ENCODE measurements around the gene NECAB3. TPM values are rescaled to one million over a fixed set of nuclear protein-coding genes. Genes with fewer than 3 reads are reported as not detected.
A peak's percentile ranks its signal among the peaks of the same experiment; 100 is the strongest.

NECAB3 gene
- total and polyA plus RNA-seq, 2 of the 13 experiments (the other 11 are each of a cell fraction or from before 2014, with no cell fraction given): 61.5 to 65.5 TPM

DNA sequence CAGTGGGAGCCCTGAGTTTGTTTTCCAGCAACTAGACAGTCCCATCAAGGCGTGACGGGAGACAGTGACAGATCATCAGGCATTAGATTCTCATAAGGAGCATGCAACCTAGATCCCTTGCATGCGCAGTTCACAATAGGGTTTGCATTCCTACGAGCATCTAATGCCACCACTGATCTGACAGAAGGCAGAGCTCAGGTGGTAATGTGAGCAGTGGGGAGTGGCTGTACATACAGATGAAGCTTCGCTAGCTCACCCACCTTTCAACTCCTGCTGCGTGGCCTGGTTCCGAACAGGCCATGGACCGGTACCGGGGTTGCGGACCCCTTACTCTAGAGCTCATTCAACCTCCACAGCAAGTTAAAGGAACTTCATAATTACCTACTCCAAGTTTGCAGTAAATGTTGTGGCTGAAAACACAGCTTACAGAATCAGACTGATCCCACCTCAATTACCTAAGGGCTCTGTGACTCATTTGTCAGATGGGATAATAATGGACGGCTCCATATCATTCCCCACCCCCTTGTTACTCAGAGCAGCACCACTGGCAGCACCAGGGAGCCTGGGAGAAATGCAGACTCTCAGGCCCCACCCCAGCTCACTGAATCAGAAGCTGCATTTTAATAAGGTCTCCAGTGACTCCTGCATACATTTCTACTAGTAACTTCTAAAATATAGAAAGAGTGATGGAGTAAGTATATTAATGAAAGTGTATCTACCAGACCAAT, 30.1 kb upstream of the NECAB3 start:
- CTCF ChIA-PET (ENCODE audit: low intra/inter-chr PET ratio, low total read pairs): no interaction called here
- H3K27ac ChIP-seq (ENCODE audit: extremely low read length, insufficient read depth, low read length): no peak overlapping the region
- DNase-seq (ENCODE audit: low spot score) (no peak), ATAC-seq (no peak), FAIRE-seq (no peak)
- in situ Hi-C loops (cut with HindIII; ENCODE audit: extremely low pct_ligation_motif_present, low pct_unique_long_range_greater_than_20kb) (no loop called here), intact Hi-C loops (cut with micrococcal nuclease; ENCODE audit: unreplicated experiment) (no loop called here)
- H2AFZ ChIP-seq (ENCODE audit: low read length): no peak overlapping the region
- 80% methylated on average over 11 of the region's 11 CpGs for WGBS (ENCODE audit: low lambda C conversion rate)
- POLR2A ChIA-PET: interaction anchor here (0.7 to 1.5 kb wide), 2 partner anchors 11 to 110 kb away, joined by 3 to 6 read pairs; no protein-coding TSS in a partner anchor
- no peaks in the 10 kb centered on the region for H3K79me2 ChIP-seq (ENCODE audit: insufficient read depth, low read length)
- H3K4me3 ChIP-seq (replicated peaks in 1 of 3; ENCODE audit: insufficient read depth in 1 of 3, low read depth in 2 of 3, low read length in 3 of 3): no peak overlapping the region
- H4K20me1 ChIP-seq (ENCODE audit: insufficient read depth, low read length): no peaks in the 10 kb centered on the region
- H3K4me1 ChIP-seq (ENCODE audit: insufficient read depth, low read length): peaks cover 53% of the 10 kb centered on the region
- H3K9me3 ChIP-seq (ENCODE audit: low read length): no peaks in the 10 kb centered on the region
- no TSS peak for BruUV-seq (replicated peaks)
- no peak overlapping the region for H3K9ac ChIP-seq (ENCODE audit: insufficient read depth, low read depth, low read length)
- TF ChIP-seq HNRNPLL (IDR thresholded peaks at IDR 0.05; ENCODE audit: low read depth, low read length, poor library complexity, severe bottlenecking) (no peak), XRCC5 (optimal IDR thresholded peaks at IDR 0.05; ENCODE audit: low read length) (peak; percentile 36)
- TF ChIP-seq, protein P1, sequence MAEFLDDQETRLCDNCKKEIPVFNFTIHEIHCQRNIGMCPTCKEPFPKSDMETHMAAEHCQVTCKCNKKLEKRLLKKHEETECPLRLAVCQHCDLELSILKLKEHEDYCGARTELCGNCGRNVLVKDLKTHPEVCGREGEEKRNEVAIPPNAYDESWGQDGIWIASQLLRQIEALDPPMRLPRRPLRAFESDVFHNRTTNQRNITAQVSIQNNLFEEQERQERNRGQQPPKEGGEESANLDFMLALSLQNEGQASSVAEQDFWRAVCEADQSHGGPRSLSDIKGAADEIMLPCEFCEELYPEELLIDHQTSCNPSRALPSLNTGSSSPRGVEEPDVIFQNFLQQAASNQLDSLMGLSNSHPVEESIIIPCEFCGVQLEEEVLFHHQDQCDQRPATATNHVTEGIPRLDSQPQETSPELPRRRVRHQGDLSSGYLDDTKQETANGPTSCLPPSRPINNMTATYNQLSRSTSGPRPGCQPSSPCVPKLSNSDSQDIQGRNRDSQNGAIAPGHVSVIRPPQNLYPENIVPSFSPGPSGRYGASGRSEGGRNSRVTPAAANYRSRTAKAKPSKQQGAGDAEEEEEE (CRISPR knock-in tag; IDR thresholded peaks at IDR 0.05; ENCODE audit: borderline replicate concordance): no peak
- H3K27me3 ChIP-seq (ENCODE audit: control insufficient read depth in 1 of 2, insufficient read depth in 2 of 2, low read length in 2 of 2): no peaks in the 10 kb centered on the region
- H3K4me2 ChIP-seq (ENCODE audit: low read depth, low read length): no peak overlapping the region
- no peaks in the 10 kb centered on the region for H3K36me3 ChIP-seq (replicated peaks in 1 of 2; ENCODE audit: control insufficient read depth in 1 of 2, insufficient read depth in 2 of 2, low read length in 2 of 2)

GRCh38 chr20:33703498-33704137, 29.4 kb upstream of the NECAB3 start:
- Histone ChIP-seq H3K27me3 (ENCODE audit: control insufficient read depth in 1 of 2, insufficient read depth in 2 of 2, low read length in 2 of 2) (no peaks in the 10 kb centered on the region), H3K36me3 (replicated peaks in 1 of 2; ENCODE audit: control insufficient read depth in 1 of 2, insufficient read depth in 2 of 2, low read length in 2 of 2) (no peaks in the 10 kb centered on the region), H3K4me3 (replicated peaks in 1 of 3; ENCODE audit: insufficient read depth in 1 of 3, low read depth in 2 of 3, low read length in 3 of 3) (no peak overlapping the region), H3K79me2 (ENCODE audit: insufficient read depth, low read length) (no peaks in the 10 kb centered on the region), H3K27ac (ENCODE audit: extremely low read length, insufficient read depth, low read length) (no peak overlapping the region), H3K9me3 (ENCODE audit: low read length) (no peaks in the 10 kb centered on the region), H3K9ac (ENCODE audit: insufficient read depth, low read depth, low read length) (no peak overlapping the region), H3K4me2 (ENCODE audit: low read depth, low read length) (no peak overlapping the region), H3K4me1 (ENCODE audit: insufficient read depth, low read length) (peaks cover 47% of the 10 kb centered on the region), H2AFZ (ENCODE audit: low read length) (no peak overlapping the region), H4K20me1 (ENCODE audit: insufficient read depth, low read length) (no peaks in the 10 kb centered on the region)
- intact Hi-C loops (cut with micrococcal nuclease; ENCODE audit: unreplicated experiment): loop anchor here (2.0 kb wide), 1 partner anchor 17 kb away; the partner anchor contains the start of gene E2F1
- ATAC-seq (no peak), DNase-seq (ENCODE audit: low spot score) (no peak), FAIRE-seq (no peak)
- WGBS (ENCODE audit: low lambda C conversion rate): 79% methylated on average over 8 of the region's 8 CpGs
- CTCF ChIA-PET (ENCODE audit: low intra/inter-chr PET ratio, low total read pairs): no interaction called here
- no TSS peak for BruUV-seq (replicated peaks)
- in situ Hi-C loops (cut with HindIII; ENCODE audit: extremely low pct_ligation_motif_present, low pct_unique_long_range_greater_than_20kb): no loop called here
- POLR2A ChIA-PET: interaction anchor here (1.5 kb wide), 1 partner anchor 10 kb away, joined by 6 read pairs; no protein-coding TSS in a partner anchor
- TF ChIP-seq ZNF776 (CRISPR knock-in tag; IDR thresholded peaks at IDR 0.05) (0 out of 2 replicates have a peak, but pooled peaks have one; percentile 14), BCL3 (CRISPR knock-in tag; IDR thresholded peaks at IDR 0.05) (0 out of 2 replicates have a peak, but pooled peaks have one; percentile 71), DNMT1 (CRISPR knock-in tag; IDR thresholded peaks at IDR 0.05) (no peak)
